ENCODE data around the gene OSCP1.

- TF ChIP-seq CTCF (IDR thresholded peaks at IDR 0.05 in 8 of 11, conservative IDR thresholded peaks at IDR 0.05 in 3 of 11) (no peak), POLR2A (IDR thresholded peaks at IDR 0.05) (no peak), POLR2AphosphoS5 (IDR thresholded peaks at IDR 0.05) (no peak)
These were observed 35.9 kb downstream of the OSCP1 start for GRCh38 chr1:36414384-36414783.
